Epidermal melanocyte (primary cell): ENCODE data around the gene GPER1.
"Not testable (repeated sequence)": the region's sequence is repeated elsewhere in the genome, so short reads cannot be mapped to it uniquely, and the experiment has no call there.

Source experiments
- DNase-seq: peaks from one replicate; pipeline ENCODE4 v3.0.0; 2011; ENCODE audit warnings: low spot score; ENCODE audit not compliant: insufficient read length

GPER1 gene

GRCh38 chr7:1101563-1102431, 13.9 kb downstream of the GPER1 start:
- no peak for DNase-seq

GRCh38 chr7:1103009-1103788, 15.3 kb downstream of the GPER1 start:
- DNase-seq = no peak

- no peak for DNase-seq
Observed at GRCh38 chr7:1103789-1104515, 16.0 kb downstream of the GPER1 start.

DNA sequence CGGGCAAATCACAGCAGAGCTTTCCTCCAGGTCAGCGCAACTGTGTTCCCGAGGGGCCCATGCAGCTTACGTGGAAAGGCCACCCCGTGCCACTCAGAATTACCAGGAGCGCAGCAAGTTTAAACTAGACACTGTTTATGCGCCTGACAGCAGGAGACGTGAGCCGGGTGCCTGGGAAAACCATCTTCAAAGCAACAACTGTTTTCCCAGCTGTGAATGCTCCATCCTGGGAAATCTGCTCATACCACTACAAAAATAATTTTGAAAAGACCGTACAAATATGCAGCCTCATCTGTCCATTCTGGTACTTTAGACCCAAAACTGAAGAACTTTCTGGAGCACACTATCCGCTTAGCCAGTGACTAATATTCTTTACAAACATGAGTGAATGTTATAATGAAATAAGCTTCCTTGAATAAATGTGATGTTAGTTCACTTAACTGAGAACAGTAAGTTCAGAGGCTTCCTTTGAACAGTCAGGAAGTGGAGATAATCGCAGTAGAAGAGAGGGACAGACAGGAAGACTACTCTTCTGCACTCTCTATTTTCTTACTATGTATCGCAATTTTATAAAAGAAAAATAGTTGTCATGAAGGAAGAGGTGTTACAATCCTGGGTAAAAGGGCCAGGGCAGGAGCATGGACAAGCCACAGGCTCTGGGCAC, 16.7 kb downstream of the GPER1 start:
- DNase-seq = no peak

GRCh38 chr7:1105189-1105588, 17.3 kb downstream of the GPER1 start:
- no peak for DNase-seq

GRCh38 chr7:1106063-1106792, 18.3 kb downstream of the GPER1 start:
- DNase-seq = no peak

- no peak for DNase-seq
Observed at GRCh38 chr7:1106793-1107421, 19.0 kb downstream of the GPER1 start.

- DNase-seq = no peak
Observed at GRCh38 chr7:1108264-1108920, 20.5 kb downstream of the GPER1 start.

GRCh38 chr7:1109581-1110310, 21.8 kb downstream of the GPER1 start:
- no peak for DNase-seq

GRCh38 chr7:1110358-1110757, 22.4 kb downstream of the GPER1 start:
- no peak for DNase-seq

GRCh38 chr7:1111156-1111555, 23.2 kb downstream of the GPER1 start:
- no peak for DNase-seq

DNA sequence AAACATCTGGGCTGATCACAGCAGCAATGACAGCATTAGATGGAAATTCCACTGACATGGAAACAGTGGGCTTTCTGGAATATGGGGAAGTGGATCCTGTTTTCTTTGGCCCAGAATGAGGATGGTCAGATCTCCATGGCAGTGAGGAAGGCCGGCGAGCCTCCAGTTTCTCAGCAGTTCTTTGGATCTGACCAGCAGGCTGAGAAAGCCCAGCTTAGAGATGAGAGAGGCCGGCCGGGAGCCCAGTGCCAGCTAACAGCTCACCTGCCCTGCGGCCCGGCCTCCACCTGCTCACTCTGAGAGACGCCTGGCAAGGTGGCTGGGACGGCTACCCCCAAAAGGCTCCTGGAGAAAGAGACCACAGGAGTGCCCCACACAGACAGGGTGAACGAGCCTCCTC, 24.2 kb downstream of the GPER1 start:
- DNase-seq = no peak

GRCh38 chr7:1112625-1113547, 25.0 kb downstream of the GPER1 start:
- no peak for DNase-seq

- DNase-seq = no peak
Observed at GRCh38 chr7:1113548-1113885, 25.6 kb downstream of the GPER1 start.

GRCh38 chr7:1114088-1114487, 26.2 kb downstream of the GPER1 start:
- no peak for DNase-seq

DNA sequence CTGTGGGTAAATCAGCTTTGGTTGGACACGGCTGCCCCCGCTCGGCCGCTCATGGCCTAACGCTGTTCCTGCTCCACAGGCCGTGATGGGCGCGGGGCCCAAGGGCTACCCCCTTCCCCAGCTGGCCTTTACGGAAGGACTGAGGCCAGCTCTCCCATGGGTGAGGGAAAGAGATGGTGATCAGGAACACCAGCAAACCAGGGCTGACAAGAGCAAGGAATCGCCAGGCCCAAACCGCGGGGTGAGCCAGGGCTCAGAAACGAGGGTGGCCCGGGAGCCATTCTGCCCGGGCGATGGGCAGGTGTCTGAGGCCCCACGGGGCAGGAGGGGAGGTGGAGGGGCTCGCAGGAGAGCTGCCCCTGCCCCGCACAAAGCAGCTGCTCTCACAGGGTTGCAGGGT, 26.6 kb downstream of the GPER1 start:
- DNase-seq = no peak

- DNase-seq = not testable (repeated sequence)
Observed at GRCh38 chr7:1115171-1116045, 27.5 kb downstream of the GPER1 start.
